ENCODE measurements around the gene RPS2.
"Not testable (repeated sequence)": the region's sequence is repeated elsewhere in the genome, so short reads cannot be mapped to it uniquely, and the experiment has no call there.

The RPS2 gene

DNA sequence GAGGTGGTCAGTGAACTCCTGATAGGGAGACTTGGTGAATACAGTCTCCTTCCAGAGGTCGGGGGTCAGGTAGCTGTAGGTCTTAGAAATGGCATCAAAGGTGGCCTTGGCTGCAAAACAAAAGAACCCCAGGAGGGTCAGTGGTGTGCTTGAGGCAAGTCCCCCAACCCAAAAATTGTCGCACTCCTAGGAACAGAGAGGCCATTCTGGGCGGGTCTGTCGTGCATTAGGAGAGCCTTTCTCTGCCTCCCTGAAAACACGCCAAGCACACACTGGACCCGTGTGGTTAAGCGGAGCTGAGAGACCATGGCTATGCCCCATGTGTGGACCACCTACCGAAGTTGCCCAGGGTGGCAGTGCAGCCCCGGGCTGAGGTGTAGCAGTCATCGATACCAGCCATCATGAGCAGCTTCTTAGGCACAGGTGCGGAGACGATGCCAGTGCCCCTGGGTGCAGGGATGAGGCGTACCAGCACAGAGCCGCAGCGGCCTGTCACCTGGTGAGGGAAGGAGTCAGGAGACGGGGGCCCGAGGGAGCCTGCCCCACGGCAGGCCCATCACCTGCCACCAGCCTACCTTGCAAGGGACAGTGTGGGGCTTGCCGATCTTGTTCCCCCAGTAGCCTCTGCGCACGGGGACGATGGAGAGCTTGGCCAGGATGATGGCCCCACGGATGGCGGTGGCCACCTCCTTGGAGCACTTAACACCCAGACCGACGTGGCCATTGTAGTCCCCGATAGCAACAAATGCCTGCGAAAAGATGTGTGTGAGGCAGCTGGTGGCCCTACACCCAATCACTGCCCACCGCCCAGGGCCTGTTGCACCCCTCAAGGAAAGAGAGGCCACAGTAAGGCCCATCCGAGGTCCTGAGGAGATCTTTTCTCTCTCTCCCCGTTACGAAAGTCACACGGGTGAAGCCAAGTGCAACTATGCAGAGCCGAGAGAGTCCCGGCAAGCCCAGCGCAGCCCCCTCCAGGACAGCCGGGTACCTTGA is 2.2 kb downstream of the RPS2 start:
- not testable (repeated sequence) for DNase-seq

DNA sequence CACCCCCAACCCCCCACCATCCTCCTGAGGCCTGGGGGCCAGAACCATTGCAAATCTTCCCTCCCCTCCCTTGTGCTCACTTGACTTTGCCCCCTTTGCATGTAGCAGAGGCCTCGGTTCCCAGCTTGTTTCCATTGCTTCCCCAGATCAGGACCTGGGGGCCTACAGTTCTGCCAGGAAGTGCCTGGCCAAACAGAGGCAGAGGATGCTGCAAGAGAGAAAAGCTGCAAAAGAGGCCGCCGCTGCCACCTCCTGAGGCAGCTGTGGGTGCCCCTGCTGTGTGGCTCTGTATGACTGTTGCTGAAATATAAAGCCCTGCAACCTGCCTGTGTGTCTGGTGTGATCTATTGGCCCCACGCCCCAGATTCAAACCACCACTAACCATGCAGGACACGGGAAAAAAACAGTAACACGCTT is 3.0 kb downstream of the RPS2 start:
- no peak for DNase-seq

GRCh38 chr16:1960665-1961630 is 3.7 kb downstream of the RPS2 start:
- peak; percentile 73 for DNase-seq

GRCh38 chr16:1959269-1960039 is 5.2 kb downstream of the RPS2 start, which contains the start of gene NDUFB10:
NDUFB10 (plus strand) TSS chr16:1959538; CDS start chr16:1959625, 87 bp downstream.
- DNase-seq = peak; percentile 87

DNA sequence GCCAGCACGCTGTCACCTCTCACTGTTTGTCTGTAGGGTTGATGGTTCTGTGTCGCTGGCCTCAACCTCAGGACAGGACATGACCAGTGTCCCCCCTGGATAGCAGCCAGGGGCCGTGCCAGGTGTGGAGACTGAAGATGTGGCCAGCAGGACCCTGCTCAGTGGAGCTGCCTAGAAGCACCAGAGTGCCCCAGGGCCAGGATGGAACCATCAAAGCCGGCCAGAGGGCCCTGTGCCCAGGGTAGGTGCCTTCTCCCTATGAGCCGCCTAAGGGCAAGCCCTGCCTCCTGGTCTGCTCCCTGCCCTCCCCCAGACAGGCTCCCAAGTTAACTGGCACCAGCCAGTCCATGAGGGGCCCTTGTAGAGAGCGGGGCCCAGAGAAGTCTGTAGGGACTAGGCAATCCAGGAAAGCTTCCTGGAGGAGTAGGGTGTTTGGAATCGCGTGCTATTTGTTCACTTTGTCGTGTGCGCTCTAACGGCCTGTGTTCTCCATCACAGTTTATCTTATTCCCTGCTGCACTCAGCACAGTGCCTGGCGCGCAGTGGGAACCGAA is 5.8 kb downstream of the RPS2 start:
- DNase-seq = no peak

DNA sequence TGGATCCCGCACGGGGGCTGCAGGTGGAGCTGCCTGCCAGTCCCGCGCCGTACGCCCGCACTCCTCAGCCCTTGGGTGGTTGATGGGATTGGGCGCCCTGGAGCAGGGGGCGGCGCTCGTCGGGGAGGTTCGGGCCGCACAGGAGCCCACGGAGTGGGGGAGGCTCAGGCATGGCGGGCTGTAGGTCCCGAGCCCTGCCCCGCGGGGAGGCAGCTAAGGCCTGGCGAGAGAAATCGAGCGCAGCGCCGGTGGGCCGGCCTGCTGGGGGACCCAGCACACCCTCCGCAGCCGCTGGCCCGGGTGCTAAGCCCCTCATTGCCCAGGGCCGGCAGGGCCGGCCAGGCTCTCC is 6.5 kb downstream of the RPS2 start:
- DNase-seq = not testable (repeated sequence)

DNA sequence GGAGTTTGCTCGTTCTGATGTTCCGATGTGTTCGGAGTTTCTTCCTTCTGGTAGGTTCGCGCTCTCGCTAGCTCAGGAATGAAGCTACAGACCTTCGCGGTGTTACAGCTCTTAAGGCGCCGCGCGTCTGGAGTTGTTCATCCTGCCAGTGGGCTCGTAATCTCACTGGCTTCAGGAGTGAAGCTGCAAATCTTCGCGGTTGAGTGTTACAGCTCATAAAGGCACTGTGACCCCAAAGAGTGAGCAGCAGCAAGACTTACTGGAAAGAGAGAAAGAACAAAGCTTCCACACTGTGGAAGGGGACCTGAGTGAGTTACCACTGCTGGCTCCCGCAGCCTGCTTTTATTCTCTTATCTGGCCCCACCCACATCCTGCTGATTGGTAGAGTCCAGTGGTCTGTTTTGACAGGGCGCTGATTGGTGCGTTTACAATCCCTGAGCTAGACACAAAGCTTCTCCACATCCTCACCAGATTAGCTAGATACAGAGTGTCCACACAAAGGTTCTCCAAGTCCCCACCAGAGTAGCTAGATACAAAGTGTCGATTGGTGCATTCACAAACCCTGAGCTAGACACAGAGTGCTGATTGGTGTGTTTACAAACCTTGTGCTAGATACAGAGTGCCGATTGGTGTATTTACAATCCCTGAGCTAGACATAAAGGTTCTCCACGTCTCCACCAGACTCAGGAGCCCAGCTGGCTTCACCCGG is 7.0 kb downstream of the RPS2 start:
- DNase-seq = not testable (repeated sequence)

DNA sequence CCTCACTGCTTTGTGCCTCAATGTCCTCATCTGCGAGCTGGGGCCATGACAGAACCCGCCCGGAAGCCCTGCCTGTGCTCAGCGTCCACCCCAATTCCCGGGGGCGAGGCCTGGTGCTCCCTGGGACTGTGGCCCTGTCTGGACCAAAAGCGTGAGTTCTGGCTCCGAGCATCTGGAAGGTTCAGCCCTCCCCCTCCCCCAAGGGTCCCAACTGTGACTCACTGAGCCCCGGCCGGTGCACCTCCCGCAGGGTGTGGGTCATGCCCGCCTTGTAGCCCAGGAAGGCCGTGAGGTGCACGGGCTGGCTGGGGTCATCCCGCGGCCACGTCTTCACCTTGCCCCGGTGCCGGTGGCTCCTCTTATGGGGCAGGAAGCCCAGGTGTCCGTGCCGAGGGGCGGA is 10.9 kb downstream of the RPS2 start:
- no peak for DNase-seq

DNA sequence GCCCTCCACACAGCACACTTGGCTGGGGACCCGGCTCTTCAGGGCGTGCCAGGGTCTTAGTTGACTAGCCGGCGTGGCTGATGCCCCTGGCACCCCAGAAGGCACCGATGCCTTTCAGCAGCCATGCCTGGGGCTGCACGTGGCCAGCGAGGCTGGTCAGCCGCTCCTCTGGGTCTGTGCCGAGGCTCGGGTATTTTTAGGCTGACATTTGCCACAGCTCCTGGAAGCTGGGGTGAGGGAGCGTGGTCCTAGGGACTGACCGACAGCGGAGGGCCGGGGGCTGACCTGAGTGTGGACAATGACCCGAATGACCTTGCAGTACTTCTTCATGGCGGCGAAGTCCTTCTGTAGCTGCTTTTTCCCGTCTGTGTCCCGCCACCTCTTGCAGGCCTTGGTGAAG is 14.1 kb downstream of the RPS2 start:
- DNase-seq = no peak

DNA sequence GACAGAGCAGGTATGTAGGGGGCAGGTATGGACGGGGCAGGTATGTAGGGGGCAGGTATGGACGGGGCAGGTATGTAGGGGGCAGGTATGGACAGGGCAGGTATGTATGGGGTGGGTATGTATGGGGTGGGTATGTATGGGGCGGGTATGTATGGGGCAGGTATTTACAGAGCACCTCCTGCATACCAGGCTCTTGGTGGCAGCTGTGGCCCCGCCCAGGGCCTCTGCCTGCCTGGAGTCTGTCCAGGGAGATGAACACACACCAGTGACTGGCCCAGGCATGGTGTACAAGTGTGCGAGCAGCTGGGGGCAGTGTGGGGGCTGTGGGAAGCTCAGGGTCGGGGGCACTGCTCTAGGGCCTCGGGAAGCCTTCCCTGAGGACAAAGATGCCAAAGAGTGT is 14.6 kb downstream of the RPS2 start:
- DNase-seq = no peak

DNA sequence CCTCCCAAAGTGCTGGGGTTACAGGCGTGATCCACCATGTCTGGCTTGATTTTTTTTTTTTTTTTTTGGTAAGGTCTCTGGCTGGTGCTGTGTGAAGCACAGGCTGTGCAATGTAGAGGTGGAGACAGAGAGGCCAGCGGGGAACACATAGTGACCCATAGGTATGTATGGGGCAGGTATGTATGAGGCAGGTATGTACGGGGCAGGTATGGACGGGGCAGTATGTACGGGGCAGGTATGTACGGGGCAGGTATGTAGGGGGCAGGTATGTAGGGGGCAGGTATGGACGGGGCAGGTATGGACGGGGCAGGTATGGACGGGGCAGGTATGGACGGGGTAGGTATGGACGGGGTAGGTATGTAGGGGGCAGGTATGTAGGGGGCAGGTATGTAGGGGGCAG is 15.1 kb downstream of the RPS2 start:
- no peak for DNase-seq

DNA sequence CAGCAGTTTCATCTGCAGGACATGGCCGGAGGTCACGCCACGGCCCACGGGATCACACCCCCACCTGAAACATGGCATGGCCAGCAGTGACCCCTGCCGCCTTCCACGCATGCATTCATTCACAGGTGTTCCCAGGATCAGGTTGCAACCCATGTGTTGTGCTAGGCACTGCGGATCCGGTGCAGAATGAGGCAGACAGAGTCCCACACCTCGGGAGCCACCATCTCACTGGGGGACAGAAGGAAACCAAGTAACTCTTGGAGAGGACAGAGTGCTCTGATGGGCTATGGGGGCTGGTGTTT is 17.3 kb downstream of the RPS2 start:
- DNase-seq = no peak

GRCh38 chr16:1946495-1947368 is 17.9 kb downstream of the RPS2 start:
- DNase-seq = no peak

- no peak for DNase-seq
These were observed 18.9 kb downstream of the RPS2 start for GRCh38 chr16:1945559-1946391.

GRCh38 chr16:1944612-1945199 is 19.9 kb downstream of the RPS2 start:
- no peak for DNase-seq

- DNase-seq = peak; percentile 98
These were observed 21.6 kb downstream of the RPS2 start, which contains the start of gene MSRB1 for GRCh38 chr16:1942810-1943726. MSRB1 (minus strand) TSS chr16:1943199; CDS start chr16:1943156, 43 bp downstream.

GRCh38 chr16:1942047-1942809 is 22.4 kb downstream of the RPS2 start:
- DNase-seq = peak; percentile 29
